HG03103 (cell line): Measurements from ENCODE around the gene ZBTB16.

Source experiments
- ATAC-seq: cut with Tn5 transposase; IDR thresholded peaks from one replicate; pipeline ENCODE4 v1.9.1; 2021; ENCODE audit warnings: low read depth; ENCODE audit not compliant: unreplicated experiment

Gene ZBTB16, protein sequence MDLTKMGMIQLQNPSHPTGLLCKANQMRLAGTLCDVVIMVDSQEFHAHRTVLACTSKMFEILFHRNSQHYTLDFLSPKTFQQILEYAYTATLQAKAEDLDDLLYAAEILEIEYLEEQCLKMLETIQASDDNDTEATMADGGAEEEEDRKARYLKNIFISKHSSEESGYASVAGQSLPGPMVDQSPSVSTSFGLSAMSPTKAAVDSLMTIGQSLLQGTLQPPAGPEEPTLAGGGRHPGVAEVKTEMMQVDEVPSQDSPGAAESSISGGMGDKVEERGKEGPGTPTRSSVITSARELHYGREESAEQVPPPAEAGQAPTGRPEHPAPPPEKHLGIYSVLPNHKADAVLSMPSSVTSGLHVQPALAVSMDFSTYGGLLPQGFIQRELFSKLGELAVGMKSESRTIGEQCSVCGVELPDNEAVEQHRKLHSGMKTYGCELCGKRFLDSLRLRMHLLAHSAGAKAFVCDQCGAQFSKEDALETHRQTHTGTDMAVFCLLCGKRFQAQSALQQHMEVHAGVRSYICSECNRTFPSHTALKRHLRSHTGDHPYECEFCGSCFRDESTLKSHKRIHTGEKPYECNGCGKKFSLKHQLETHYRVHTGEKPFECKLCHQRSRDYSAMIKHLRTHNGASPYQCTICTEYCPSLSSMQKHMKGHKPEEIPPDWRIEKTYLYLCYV

DNA sequence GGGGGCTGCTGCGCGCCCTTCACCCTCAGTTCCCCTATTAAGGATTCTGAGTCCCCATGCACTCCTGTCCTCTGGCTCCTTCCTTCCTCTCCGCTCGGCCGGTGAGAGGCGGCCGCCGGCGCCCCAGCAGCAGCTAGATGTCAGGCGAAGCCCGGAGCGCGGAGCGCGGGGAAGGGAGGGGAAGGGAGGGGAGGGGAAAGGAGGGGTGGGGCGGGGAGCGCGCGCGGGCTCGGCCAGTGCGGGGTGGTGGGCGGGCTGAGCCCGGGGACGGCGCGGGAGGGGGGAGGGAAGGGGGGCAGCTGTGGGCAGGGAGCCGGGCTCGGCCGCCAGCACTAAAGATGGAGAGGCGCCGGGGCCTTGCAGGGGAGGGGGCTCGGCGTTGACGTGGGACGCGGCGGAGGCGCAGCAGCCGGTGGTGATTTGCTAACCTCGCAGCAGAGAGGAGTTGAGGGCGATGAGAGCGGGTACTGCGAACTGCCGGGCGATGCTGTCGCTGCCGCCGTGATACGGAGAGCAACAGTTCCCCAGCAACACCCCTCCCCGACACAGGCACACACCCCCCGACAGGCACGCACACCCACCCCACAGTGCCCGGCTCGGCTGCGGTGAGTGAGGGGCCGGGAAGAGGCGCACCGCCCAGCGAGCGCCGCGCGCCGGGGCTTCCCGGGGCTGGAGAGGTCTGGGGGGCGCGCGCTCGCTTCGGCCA, at the start of gene ZBTB16:
ZBTB16 (plus strand) TSS at position 434 of the 706 bp plus-strand sequence. CDS start 3,590 bp downstream, outside the sequence.
- no peak for ATAC-seq

DNA sequence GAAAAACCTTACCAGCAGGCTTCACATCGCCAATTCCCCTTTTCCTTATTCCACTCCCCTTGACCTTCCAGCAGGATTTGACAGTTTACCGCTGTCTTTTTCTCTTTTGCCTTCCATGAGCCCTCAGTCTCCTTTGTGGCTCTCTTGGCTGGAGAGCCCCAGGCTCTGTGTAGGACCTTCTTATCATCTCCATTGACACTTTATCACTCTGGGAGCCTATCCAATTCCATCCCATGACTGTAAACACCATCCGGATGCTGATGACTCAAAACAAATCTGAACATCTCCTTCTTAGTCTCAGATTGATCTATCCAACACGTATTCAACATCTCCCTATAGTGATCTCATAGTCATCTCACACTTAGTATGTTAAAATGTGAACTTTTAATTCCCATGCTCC, 48.6 kb upstream of the ZBTB16 start:
- no peak for ATAC-seq

DNA sequence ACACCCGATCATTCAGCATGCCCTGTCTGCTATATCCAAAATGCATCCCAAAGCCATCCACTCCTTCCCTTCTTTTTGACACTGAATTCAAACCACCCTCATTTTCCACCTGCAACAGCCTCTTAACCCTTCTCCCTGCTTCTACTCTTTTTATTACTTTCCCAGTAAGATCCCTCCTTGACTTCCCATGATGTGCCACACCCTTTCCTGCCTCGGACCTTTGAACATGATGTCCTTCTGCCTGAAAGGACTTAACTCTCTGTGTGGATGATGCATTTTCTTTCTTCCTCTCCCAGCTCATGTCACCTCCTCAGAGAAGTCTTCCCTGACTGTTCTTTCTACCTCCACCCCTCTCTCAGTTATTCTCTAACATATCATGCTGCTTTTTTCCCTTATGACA, 48.1 kb upstream of the ZBTB16 start:
- no peak for ATAC-seq

DNA sequence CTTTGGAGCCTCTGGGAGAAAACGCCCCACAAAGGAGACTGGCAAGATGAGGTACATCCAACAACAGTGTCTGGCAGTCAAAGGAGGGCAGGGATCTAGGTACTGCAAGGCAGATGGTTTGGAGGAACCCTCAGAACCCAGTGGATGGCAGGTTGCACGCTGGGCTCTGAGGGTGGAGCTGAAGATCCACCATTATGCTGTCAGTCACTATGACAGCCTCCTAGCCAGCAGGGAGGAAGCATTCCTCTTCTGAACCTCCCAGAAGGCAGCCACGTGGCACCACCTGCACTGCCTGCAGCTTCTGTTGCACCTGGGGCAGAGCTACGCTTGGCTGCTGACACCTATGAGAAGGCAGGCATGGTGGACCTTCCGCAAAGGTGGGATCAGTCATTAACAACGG, 44.4 kb upstream of the ZBTB16 start:
- no peak for ATAC-seq

DNA sequence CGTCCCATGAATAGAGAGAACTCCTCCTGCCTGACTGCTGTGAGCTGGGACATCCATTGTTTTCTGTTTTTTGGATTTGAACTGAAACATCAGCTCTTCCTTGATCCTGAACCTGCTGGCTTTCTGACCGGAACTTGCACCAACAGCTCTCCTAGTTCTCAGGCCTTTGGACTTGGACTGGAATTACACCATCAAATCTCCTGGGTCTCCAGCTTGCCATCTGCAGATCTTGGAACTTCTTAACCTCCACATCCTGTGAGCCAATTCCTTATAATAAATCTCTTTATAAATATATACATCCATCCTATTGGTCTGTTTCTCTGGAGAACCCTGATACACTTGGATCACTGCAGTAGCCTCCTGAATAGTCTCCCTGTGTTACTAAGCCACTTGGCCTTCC, 42.5 kb upstream of the ZBTB16 start:
- no peak for ATAC-seq

DNA sequence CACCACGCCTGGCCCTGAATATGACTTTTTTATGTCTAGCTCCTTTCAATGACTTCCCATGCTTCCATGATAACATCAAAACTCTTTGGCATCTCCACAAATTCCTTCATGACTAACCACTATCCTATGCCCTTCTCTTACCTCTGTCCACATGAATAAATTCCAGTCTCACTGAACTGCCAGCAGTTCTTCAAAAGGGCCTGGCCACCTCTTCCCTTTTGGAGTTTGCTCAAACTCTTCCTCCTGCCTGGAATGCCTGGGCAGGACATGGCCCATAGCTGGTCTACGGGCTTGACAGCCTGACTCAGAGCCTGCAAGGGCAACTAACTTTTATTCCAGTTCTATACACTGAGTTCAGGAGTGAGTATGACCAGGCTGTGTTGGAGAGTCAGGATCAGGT, 41.8 kb upstream of the ZBTB16 start:
- no peak for ATAC-seq

DNA sequence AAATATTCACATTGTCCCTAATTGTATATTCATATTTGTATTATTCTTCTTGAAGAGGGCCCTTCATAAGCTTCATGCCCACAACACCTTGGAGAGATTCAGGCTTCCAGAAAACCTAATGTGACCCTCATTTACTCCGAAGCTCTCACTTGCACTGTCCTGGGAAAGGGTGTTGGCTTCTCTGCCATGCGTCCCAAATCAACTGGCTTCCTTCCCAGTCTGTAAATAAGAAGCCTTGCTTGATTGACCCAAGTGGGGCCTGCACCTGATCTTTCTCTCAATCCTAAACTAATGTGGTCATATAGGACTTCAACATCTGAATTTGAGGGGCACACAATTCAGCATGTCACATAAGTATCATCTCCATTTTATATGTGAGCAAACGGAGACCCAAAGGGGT, 40.5 kb upstream of the ZBTB16 start:
- ATAC-seq = no peak

DNA sequence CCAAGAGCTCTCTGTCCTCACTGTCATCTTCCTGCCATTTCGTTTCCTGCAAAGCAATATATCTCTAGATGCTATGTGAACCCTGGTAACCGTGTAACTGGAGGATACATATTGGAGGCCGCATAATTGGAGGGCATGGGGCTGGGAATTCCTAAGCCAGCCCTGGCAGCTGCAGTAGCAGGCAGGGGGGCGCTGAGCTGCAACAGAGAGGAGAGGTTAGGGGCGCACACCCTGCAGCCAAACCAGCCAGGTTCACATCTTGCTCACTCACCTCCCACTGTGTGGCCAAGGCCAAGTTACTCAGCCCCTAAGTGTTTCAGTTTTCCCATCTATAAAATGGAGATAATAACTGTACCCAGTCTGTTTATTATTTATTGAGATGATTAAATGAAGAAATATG, 39.9 kb upstream of the ZBTB16 start:
- no peak for ATAC-seq

DNA sequence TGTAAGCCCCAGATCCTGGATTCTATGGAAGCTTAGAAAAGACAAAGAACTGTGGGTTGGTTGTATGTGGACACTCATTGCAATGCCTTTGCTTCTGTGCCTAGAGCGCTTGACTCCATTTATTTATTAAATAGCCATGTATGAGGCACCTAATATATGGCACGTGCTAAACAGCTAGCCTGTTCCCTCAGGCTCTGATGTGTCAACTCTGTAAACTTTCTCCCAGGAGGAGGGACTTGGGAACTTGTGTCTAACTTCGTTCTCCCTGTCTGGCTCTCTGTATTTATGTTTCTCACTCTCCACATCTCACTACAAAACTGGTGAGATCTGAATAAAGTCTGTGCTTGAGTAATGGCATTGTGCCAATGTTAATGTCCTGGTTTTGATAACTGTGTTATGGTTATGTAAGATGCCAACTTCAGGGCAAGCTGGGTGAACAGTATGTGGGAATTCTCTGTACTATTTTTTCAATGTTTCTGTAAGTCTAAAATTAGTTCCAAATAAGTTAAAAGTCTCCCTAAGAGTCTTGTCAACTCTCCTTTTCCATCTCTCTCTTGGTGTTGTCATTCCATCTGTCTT, 34.1 kb upstream of the ZBTB16 start:
- no peak for ATAC-seq

DNA sequence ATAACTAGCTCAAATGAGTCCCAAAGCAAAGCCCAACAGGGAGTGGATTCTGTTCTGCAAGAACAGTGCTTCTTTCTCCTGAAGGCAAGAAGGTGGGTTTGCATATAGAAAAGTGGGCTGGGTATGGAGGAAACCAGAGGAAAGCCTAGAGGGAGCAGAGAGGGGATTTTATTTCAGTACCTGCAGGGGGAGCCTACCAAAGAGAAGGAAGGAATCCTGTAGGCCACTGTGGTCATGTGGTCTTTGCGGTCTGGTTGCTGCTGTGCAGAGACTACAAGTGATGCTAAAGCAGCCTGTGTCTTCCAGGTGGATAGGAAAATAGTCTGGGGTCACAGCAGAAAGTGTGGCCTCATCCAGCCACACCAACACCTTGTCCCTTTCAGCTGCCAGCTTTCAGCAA, 33.2 kb upstream of the ZBTB16 start:
- ATAC-seq = no peak

DNA sequence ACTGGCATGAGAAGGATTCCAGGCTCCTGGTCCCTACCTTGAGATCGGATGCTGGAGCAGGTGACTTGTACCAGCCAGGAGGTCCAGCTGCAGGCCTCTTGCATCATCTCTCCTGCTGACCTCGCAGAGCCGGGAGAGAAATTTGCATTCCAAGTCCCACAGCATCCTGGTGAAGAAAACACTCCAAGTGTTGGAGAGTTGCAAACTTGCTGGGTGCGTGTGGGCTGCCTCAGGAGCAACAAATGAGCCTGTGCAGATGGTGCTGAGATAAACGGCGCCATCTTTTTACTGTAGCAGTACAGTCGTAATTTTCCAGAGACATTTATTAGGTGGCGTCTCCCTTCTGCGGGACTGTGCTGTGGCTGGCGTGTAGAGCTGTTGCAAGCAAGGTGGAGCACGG, 32.1 kb upstream of the ZBTB16 start:
- no peak for ATAC-seq

DNA sequence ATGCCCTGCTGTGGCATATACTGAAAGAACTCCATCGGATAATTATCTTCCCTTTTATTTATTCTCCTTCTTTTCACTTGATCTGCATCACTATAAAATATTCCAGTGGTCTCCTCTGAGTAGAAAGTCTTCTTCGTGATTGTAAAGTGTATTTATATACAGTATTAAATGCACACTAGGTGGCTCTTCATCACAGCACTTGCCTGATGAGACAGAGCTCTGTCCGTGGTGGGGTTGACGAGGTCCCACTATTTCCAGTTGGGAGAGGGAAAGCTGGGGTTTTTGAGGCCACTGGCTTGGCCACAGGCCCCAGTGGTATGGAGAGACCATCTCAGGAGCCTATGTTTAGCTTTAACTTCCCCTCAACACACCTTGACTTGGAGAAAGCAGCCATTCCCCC, 31.6 kb upstream of the ZBTB16 start:
- no peak for ATAC-seq

DNA sequence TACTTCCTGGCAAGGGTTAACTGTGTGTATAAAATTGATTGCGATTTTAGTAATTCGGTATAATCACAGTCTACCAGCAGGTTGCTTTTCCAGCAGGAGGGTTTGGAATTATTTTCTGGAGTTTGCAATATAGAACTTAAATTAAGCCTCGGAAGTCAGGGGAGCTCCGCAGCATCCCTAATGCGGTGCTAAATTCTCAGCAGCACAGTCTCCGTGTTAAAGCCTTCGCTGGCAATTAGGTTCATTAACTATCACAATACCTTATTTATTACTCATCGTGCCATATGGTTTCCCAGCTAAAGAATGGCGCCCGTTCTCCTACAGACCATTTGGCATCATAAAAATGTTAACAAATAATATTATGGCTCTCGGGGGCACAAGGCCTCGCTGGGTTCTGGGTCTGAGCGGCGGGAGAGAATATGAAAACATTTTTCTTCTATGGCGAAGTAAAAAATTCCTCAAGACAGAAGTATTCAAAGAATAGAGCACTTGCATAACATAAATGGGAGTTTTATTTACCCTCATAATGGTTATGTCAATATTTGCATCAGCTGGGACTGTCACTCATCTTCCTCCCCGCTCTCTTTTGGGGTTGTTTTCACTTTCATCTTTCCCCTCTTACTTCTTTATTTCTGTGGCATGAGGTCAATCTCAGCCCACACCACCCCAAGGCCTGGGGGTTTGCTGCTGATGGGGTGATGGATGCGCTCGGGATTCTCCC, 28.1 kb upstream of the ZBTB16 start:
- no peak for ATAC-seq

DNA sequence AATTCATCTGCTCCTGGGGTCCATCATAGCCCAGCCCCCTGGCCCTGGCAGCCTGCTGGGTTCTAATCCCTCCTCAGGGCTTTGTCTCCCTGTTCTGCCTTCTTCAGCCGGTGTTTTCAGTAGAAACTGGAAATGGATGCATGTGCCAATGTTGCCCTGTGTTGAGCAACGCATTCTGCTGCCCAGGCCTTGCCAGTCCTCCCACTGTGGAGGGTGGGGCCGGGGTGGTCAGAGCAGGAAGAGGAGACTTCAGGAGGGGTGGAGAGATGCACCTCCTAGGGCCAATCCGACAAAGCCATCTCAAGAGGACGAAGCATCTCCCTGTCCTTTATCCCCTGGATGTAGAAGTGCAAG, 27.6 kb upstream of the ZBTB16 start:
- ATAC-seq = no peak

DNA sequence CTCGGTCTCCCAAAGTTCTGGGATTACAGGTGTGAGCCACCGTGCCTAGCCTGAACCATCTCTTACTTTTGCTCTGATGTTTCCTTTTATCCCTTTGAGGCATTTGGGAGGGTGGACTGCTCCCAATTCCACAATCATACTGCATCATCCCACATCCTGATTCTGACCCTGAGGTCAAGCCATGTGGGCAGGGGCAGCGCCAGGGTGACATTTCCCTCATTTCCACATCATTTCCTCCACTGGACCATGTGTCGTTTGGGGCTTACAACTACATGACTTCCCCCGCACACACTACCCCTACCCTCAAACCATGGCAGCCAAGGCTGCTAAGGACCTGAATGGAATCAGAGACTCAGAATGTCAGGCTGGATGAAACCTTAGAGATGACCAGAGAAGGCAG, 26.4 kb upstream of the ZBTB16 start:
- no peak for ATAC-seq

DNA sequence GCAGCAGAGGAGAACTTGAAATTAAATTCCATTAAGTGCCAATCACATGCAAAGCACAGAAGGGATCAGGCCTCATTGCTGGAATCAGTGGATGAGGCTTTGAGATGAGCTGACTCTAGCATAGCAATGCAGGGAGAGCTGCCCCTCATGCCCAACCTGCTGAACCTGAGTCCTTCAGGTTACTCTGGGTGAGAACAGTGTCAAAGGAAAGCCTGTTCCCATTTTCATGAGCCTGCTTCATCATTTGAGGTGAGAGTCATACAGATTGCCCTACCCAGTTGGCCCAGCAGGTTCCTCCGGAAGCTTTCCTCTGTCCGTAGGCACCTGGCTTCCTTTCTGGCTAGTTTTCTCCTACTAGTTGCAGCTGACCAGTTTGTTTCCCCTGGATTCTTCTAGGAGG, 25.9 kb upstream of the ZBTB16 start:
- no peak for ATAC-seq

DNA sequence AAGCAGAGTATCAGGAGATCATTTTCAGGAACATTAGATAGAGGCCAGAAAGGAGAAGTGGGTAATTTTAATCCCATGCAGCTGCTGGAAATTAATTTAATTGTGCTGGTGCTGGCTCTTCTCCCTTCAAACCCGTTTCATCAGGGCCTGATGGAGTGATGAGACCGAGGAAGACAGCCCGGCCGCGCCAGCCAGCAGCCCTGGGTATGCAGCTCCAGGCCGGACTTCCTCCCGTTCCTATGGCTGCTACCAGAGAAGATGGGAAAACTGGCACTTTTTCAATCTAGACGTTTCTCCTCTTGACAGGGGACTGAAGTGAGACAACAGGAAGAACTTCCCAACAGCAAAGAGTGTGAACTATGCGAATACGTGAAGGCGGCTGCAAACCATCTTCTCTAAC, 24.6 kb upstream of the ZBTB16 start:
- ATAC-seq = no peak

DNA sequence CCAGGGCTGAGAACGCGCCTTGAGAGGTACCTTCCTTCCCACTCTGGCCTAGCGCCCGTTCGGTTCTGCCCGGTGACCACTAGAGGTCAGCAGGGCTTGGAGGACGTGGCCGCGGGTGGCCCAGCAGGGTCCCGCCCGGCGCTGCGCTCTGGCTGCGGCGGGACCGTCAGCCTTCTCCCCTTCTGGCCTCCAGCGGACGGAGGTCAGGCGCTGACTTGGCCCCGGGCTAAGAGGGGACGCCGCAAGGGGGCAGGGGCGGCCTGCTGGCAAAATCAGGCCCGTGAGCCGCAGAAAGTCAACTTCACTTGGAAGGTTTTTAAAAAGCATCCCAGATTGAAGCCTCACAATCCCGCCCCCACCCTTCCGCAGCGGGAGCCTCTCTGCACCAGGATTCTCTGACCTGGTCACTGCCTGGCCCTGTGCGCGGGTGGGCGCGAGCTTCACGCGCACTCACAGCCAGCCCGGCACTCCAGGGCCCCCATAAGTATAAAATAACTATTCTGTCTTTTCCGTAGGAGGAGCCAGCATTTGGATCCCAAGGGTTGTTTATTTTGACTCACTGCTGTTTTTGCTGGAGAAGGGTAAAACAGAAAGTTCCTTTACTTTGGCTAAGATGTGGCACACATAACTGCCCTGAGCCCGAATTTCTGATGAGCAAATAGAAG, 23.2 kb upstream of the ZBTB16 start:
- no peak for ATAC-seq

DNA sequence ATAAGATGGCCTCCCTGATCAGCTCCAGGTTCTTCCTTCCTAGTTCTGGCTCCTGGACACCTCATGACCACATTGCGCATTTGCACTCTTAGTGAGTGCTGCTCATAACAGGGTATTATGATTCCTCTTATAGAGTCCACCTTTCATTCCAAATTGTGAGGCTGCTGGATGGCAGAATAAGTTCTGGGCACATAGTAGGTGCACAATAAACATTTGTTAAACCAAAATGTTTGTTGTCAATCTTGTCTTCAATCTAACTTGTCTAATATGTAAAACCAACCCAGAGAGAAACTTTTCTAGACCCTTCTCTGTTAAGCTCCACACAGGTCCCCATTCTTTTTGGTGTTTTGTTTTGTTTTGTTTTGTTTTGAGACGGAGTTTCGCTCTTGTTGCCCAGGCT, 22.6 kb upstream of the ZBTB16 start:
- no peak for ATAC-seq

DNA sequence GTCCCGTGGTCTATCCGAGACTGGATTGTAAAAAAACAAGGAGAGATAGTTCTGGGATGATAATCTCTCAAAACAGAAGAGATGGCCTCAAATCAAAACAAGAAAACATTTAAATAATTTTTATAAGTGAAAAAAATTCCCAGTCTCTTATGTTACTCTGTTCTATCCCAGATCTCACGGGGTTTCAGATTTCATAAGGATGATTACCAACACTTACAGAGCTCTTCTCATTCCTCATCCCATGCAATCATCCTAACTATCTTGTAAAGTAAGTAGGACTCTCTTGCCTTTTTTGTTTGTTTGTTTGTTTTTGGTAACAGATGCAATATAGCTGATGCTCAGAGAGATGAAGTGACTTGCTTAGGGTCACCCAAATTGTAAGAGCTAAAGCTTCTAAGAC, 20.0 kb upstream of the ZBTB16 start:
- no peak for ATAC-seq
